A549 (cell line): ENCODE results near the gene ADD3.

Experiments used
- BHLHE40 ChIP-seq: IDR thresholded peaks from 2 replicates; pipeline ENCODE4 v1.6.1; 2012; ENCODE audit warnings: low read depth, low read length, inconsistent platforms
- CEBPB ChIP-seq, 2 experiments: fragments of >200 bp in 1 of 2; sonication (Bioruptor Twin) in 1 of 2; formaldehyde crosslinking in 1 of 2; IDR thresholded peaks; 2 replicates each; pipeline ENCODE4 v1.6.1; 2012 to 2016
- CTCF ChIP-seq: fragments of >200 bp; sonication (Bioruptor Twin); formaldehyde crosslinking; IDR thresholded peaks from 3 replicates; pipeline ENCODE4 v1.5.1; 2016
- EP300 ChIP-seq, 2 experiments: fragments of >200 bp; sonication (Bioruptor Twin); formaldehyde crosslinking; IDR thresholded peaks; 2 replicates in 1 of 2; 3 replicates in 1 of 2; pipeline ENCODE4 v1.6.1; 2016 to 2017
- HMGXB4 ChIP-seq: fragments of 250-450 bp; sonication (Bioruptor Pico); IDR thresholded peaks from 2 replicates; pipeline ENCODE4 v1.5.0; 2021; ENCODE audit warnings: mild to moderate bottlenecking, moderate library complexity, borderline replicate concordance
- MAX ChIP-seq: IDR thresholded peaks from 2 replicates; pipeline ENCODE4 v1.6.1; 2012
- PBX3 ChIP-seq: IDR thresholded peaks from 2 replicates; pipeline ENCODE4 v1.6.1; 2012
- PHF8 ChIP-seq: fragments of 200-600 bp; sonication (generic); IDR thresholded peaks from 2 replicates; pipeline ENCODE4 v1.6.1; 2016; ENCODE audit warnings: low read depth, mild to moderate bottlenecking, antibody characterized with exemption, moderate library complexity, borderline replicate concordance
- POLR2A ChIP-seq: IDR thresholded peaks from 2 replicates; pipeline ENCODE4 v1.6.1; 2012; ENCODE audit warnings: mild to moderate bottlenecking, low read length
- RAD21 ChIP-seq, 2 experiments: fragments of >200 bp in 1 of 2; sonication (Bioruptor Twin) in 1 of 2; formaldehyde crosslinking in 1 of 2; IDR thresholded peaks in 1 of 2; conservative IDR thresholded peaks in 1 of 2; 2 replicates in 1 of 2; 3 replicates in 1 of 2; pipeline ENCODE4 v1.6.1; 2012 to 2018; ENCODE audit warnings: inconsistent platforms in 1 of 2
- REST ChIP-seq: fragments of 200-600 bp; sonication (generic); IDR thresholded peaks from 2 replicates; pipeline ENCODE4 v1.6.1; 2016; ENCODE audit warnings: antibody characterized with exemption, mild to moderate bottlenecking, moderate library complexity

GRCh38 chr10:110059925-110060324 lies 52.1 kb downstream of the ADD3 start:
- TF ChIP-seq POLR2A (no peak), CTCF (no peak), CEBPB (IDR thresholded peaks at IDR 0.05) (no peak), HMGXB4 (no peak), REST (no peak), RAD21 (conservative IDR thresholded peaks at IDR 0.05 in 1 of 2, IDR thresholded peaks at IDR 0.05 in 1 of 2) (no peak), MAX (no peak), PBX3 (no peak), PHF8 (no peak), BHLHE40 (no peak), EP300 (IDR thresholded peaks at IDR 0.05) (no peak)
